Prostate gland (tissue), 2 donors: ENCODE data around the gene HAPSTR1.

Experiments used
- CTCF ChIP-seq, 4 experiments: fragments of 200-600 bp in 2 of 4; fragments of 450-650 bp in 2 of 4; sonication (generic) in 2 of 4; IDR thresholded peaks; 1 replicate in 3 of 4; 2 replicates in 1 of 4; pipeline ENCODE4 v1.5.1; 2016 to 2019; ENCODE audit warnings: antibody characterized with exemption in 4 of 4, mild to moderate bottlenecking in 2 of 4, moderate library complexity in 2 of 4
- POLR2AphosphoS5 ChIP-seq: sonication (generic); formaldehyde crosslinking; IDR thresholded peaks from one replicate; pipeline ENCODE4 v1.6.1; 2017; ENCODE audit warnings: antibody characterized with exemption

DNA sequence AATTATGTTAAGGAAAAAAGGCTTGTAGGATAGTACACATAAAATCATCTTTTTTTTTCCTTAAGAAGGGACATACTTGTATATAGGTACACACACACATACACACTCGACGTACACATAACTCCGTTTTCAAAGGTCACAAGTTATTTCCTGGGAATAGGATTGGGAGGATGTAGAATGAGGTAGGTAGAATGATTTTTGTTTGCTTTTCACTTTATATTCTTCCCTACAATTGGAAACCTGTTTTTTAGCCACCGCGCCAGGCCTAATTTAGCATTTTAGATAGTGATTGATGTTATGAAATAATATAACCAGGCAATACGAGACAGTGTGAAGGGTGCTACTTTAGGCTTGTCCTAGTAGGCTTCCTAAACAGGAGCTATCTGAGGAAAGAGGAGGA, 1.8 kb upstream of the HAPSTR1 start:
- no peak for TF ChIP-seq CTCF (IDR thresholded peaks at IDR 0.05)
- no peak for TF ChIP-seq POLR2AphosphoS5
